ENCODE data around the gene HOXB6.
A peak's percentile ranks its signal among the peaks of the same experiment; 100 is the strongest.

Gene HOXB6

GRCh38 chr17:48593840-48594537, 10.8 kb downstream of the HOXB6 start:
- DNase-seq, result peak; percentile 84

- no peak for DNase-seq
These were observed 11.5 kb downstream of the HOXB6 start, which contains the start of gene HOXB5 for GRCh38 chr17:48593126-48593829. TSS of gene HOXB5 (minus strand) at chr17:48593779. CDS start at chr17:48593682, 97 bp downstream.

GRCh38 chr17:48592577-48592976, 12.2 kb downstream of the HOXB6 start:
- no peak for DNase-seq

- no peak for DNase-seq
These were observed 12.7 kb downstream of the HOXB6 start for GRCh38 chr17:48592057-48592514.

GRCh38 chr17:48591255-48592056, 13.3 kb downstream of the HOXB6 start:
- DNase-seq, result no peak

- DNase-seq, result no peak
These were observed 14.1 kb downstream of the HOXB6 start for GRCh38 chr17:48590607-48591161.

GRCh38 chr17:48589831-48590606, 14.8 kb downstream of the HOXB6 start, which contains the start of gene HOXB3:
TSS of gene HOXB3 (minus strand) at chr17:48590241. CDS start at chr17:48552474, 37,767 bp downstream.
- no peak for DNase-seq

- no peak for DNase-seq
These were observed 15.5 kb downstream of the HOXB6 start for GRCh38 chr17:48589060-48589830.

- no peak for DNase-seq
These were observed 16.3 kb downstream of the HOXB6 start for GRCh38 chr17:48588528-48588927.

- no peak for DNase-seq
These were observed 16.7 kb downstream of the HOXB6 start for GRCh38 chr17:48588074-48588415.

GRCh38 chr17:48587276-48588073, 17.3 kb downstream of the HOXB6 start:
- DNase-seq, result no peak

GRCh38 chr17:48586355-48587258, 18.2 kb downstream of the HOXB6 start:
- no peak for DNase-seq

- DNase-seq, result no peak
These were observed 20.5 kb downstream of the HOXB6 start for GRCh38 chr17:48584223-48584741.

GRCh38 chr17:48583708-48584222, 21.0 kb downstream of the HOXB6 start:
- DNase-seq, result no peak

GRCh38 chr17:48582750-48583069, 22.1 kb downstream of the HOXB6 start:
- DNase-seq, result no peak

- no peak for DNase-seq
These were observed 24.8 kb downstream of the HOXB6 start for GRCh38 chr17:48579760-48580554.

GRCh38 chr17:48579471-48579759, 25.4 kb downstream of the HOXB6 start:
- DNase-seq, result no peak

Data from stimulated activated CD4-positive, alpha-beta T cell treated with anti-CD3 and anti-CD28 coated beads, Interleukin-4, amount 100 ng/mL, for 24 hours (primary cell).